Activated CD4-positive, alpha-beta T cell treated with anti-CD3 and anti-CD28 coated beads, Interleukin-2, Interleukin-6, amounts not matched to agents 100 ng/mL and 50 ng/mL, durations not matched to agents 16 hours and 8 hours (primary cell): ENCODE data around the gene BET1L.
"Not testable (repeated sequence)": the region's sequence is repeated elsewhere in the genome, so short reads cannot be mapped to it uniquely, and the experiment has no call there.

Experiments
- DNase-seq: peaks from one replicate; pipeline ENCODE4 v3.0.0-alpha.2; 2020

Gene BET1L

GRCh38 chr11:227824-228379 is 20.7 kb upstream of the BET1L start:
- no peak for DNase-seq

DNA sequence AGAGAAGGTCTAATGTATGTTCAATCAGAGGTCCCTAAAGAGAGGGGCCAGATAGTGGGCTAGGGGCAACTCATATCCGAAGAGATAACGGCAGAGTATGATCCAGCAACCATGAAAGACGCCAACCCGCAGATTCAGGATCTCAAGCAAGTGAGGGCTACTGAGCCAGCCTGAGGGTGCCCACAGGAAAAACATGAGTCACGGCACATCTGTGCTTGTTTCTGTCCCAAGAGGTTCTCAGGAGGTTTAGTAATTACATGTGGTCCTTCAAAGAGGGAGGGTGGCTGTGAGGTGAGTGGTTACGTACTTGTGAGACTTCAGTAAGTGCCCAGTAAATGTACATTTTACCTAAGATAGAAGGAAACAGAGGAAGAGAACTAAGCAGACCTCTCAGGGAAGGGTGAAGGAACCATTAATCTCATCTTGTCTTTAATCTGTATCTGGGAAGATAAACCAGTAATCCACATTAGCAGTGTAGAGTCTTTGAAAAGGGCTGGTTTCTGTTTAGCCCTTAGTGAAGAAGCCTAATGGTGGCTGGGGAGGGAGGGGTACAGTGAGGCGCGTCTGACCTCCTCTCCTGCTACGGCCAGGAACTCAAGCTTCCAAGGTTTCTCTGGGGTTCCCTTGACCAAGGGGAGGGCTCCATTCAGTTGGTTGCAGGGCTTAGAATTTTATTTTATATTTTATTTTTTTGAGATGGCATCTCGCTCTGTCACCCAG is 18.7 kb upstream of the BET1L start:
- DNase-seq: no peak

- DNase-seq: no peak
Observed at GRCh38 chr11:224424-224823, 17.2 kb upstream of the BET1L start.

DNA sequence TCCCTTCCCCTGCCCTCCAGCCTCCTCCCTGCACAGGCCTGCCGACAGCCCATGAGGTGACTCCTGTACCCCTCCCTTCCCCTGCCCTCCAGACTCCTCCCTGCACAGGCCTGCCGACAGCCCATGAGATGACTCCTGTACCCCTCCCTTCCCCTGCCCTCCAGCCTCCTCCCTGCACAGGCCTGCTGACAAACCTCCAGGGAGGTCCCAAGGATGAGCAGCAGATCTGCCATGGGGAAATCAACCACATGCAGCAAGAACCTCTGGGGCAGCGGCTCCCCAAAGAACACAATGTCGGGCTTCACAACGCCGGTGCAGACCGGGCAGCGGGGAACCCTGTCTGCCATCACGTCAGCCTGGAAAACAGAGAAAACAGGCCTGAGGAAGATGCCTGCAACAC is 16.7 kb upstream of the BET1L start:
- no peak for DNase-seq

GRCh38 chr11:223026-223789 is 16.0 kb upstream of the BET1L start:
- no peak for DNase-seq

DNA sequence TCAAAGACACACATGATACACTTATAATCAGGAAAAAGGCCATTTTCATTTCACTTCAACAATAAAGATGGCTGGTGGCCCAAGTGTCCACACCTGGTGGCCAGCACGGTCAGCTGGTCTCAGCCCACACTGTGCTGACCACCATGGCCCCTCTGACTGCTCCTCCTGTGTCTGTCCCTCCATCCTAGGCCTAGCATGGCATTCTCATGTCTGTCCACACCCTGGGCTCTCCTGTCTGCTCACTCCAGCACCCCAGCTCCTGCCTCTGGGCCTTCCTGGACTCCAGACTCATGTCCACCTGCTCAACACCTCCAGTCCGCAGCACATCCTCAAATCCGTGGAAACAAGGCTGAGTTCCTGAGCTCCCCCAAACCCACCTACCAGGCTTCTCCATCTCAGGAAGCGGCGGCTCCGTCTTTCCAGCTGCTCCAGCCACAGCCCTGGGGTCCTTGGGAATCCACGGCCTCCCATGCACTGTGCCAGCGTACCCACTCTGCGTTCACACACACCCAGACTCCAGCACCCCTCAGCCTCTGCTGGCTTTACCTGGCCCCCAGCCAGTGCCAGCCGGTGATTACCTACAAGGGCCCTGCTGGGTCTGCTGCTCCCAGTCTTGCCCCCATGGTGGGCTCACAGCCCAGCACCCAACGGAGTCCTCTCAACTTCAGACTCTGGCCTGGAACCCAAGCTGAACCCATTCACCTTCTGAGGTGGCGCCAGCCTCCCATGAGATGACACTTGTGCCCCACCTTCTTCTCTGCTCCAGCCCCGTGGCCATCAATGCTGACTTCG is 15.0 kb upstream of the BET1L start:
- no peak for DNase-seq

GRCh38 chr11:221539-221938 is 14.3 kb upstream of the BET1L start:
- DNase-seq: no peak

GRCh38 chr11:220641-221215 is 13.5 kb upstream of the BET1L start:
- DNase-seq: not testable (repeated sequence)

- no peak for DNase-seq
Observed at GRCh38 chr11:218815-219593, 11.8 kb upstream of the BET1L start.

DNA sequence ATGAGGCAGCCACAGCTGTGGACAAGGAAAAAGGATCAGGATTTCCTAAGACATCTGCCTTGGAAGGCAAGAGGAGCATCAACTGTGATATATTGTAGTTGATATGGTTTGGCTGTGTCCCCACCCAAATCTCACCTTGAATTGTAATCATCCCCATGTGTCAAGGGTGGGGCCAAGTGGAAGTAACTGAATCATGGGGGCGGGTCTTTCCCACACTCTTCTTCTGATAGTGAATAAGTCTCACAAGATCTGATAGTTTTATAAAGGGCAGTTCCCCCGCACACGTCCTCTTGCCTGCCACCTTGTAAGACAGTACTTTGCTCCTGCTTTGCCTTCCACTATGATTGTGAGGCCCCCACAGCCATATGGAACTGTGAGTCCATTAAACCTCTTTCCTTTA is 10.5 kb upstream of the BET1L start:
- DNase-seq: no peak

GRCh38 chr11:216081-216974 is 9.1 kb upstream of the BET1L start:
- DNase-seq: no peak

- DNase-seq: no peak
Observed at GRCh38 chr11:215581-216037, 8.4 kb upstream of the BET1L start.

- no peak for DNase-seq
Observed at GRCh38 chr11:214083-214482, 6.9 kb upstream of the BET1L start.

DNA sequence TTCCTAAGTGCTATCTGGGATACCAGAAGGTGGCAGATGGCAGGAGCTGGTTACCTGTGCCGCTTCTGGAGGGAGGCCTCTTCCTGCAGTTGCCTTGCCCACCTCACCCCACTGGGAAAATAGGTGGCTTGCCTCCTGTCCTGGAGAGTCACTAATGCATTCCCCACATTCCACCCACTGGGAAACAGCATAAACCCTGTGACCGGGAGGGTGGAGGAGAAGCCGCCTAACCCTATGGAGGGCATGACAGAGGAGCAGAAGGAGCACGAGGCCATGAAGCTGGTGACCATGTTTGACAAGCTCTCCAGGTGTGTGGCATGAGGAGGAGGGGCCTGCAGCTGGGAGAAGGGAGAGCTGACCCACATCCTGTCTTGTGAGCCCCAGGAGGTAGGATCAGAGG is 5.9 kb upstream of the BET1L start:
- no peak for DNase-seq

- no peak for DNase-seq
Observed at GRCh38 chr11:212150-213100, 5.2 kb upstream of the BET1L start.

DNA sequence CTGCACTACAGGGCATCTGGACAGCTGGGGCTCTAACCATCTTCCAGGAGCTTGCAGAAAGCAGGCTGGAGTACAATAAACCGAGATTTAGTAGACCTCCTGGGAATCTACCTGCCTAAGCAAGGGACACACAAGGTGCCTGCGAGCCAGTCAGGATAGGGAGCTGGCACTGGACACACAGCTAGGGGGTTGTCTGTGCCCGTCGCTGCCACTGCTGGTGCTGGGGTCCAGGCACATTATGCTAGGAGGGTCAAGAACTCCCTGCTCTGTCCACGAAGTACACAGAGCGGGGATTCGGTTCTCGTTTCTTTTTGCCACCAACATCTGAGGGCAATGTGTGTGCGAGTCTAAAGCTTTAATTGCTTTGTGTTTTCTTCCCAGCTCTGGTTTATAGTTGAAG is 4.5 kb upstream of the BET1L start:
- no peak for DNase-seq

- DNase-seq: no peak
Observed at GRCh38 chr11:211295-211694, 4.1 kb upstream of the BET1L start.

DNA sequence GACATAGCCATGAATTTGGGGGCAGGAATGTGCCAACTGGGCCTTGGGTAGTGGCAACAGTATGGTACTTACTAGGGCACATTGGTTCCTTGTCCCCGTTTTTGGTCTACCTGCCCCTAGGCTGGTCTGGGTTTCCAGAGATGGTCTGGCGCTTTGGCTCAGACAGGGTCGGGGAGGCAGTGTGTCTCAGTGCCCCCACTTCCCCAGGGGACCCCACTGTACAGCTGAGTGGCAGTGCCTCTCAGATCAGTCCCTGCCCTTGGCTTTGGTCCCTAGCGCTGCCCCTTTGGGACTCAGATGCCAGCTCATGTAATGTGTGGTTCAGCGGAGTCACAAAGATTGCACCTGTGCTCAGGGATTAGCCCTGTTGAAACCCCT is 3.6 kb upstream of the BET1L start:
- DNase-seq: no peak

DNA sequence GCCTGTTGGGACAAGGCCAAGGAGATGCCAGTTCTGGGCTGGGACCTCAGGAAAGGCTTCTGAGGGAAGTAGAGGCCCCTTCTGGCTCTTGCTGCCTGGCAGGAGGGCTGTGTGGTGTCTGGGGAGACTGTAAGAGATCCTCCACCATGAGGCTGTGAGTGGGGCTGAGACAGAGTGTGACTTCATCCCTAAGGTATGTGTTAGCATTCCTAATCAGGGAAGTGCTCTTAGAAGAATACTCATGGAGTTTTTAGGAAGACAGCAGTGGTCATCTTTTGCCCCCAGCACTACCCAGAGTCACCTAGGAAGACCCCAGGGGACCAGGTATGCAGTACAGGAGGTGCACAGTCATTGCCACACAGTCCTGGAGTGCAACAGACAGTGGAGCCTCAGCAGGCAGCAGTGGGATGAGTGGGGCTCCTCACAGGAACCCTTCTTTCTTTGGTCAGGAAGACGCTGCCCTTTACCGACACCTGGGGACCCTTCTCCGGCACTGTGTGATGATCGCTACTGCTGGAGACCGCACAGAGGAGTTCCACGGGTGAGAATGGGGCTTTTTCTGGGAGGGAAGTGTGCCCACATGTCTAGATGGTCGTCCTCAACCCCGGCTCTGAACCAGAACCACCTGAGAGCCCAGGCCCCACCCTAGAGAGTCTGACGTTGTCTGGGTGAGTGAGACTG is 3.1 kb upstream of the BET1L start:
- DNase-seq: no peak
